ENCODE measurements around the gene POLR1H. TPM values are rescaled to one million over a fixed set of nuclear protein-coding genes. Genes with fewer than 3 reads are reported as not detected.
A peak's percentile ranks its signal among the peaks of the same experiment; 100 is the strongest.

POLR1H gene
- total RNA-seq, 2 experiments from 2014 or later = 53.0 to 58.1 TPM

- no peak for DNase-seq
- Mint-ChIP-seq H3K27me3 (no peaks in the 10 kb centered on the region), H3K4me1 (ENCODE audit: low read depth) (peaks cover 44% of the 10 kb centered on the region), H3K9me3 (peaks cover 3% of the 10 kb centered on the region), H3K36me3 (ENCODE audit: low read depth) (peaks cover 35% of the 10 kb centered on the region), H3K4me3 (peak overlapping the region; percentile 92), H3K27ac (peak overlapping the region; percentile 78)
- no peak for ATAC-seq
- TF ChIP-seq, protein P1, sequence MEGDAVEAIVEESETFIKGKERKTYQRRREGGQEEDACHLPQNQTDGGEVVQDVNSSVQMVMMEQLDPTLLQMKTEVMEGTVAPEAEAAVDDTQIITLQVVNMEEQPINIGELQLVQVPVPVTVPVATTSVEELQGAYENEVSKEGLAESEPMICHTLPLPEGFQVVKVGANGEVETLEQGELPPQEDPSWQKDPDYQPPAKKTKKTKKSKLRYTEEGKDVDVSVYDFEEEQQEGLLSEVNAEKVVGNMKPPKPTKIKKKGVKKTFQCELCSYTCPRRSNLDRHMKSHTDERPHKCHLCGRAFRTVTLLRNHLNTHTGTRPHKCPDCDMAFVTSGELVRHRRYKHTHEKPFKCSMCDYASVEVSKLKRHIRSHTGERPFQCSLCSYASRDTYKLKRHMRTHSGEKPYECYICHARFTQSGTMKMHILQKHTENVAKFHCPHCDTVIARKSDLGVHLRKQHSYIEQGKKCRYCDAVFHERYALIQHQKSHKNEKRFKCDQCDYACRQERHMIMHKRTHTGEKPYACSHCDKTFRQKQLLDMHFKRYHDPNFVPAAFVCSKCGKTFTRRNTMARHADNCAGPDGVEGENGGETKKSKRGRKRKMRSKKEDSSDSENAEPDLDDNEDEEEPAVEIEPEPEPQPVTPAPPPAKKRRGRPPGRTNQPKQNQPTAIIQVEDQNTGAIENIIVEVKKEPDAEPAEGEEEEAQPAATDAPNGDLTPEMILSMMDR (IDR thresholded peaks at IDR 0.05) = no peak
- intact Hi-C loops (cut with micrococcal nuclease) = no loop called here
- POLR2A ChIA-PET = no interaction called here
- CTCF ChIA-PET = interaction anchor here (1.2 kb wide), 1 partner anchor 68 kb away, joined by 3 read pairs; no protein-coding TSS in a partner anchor
Measured at GRCh38 chr6:30063315-30063714, 2.2 kb downstream of the POLR1H start.

GRCh38 chr6:30066082-30066481 is 5.0 kb downstream of the POLR1H start:
- ChIA-PET CTCF (interaction anchor here (1.2 to 2.4 kb wide), 4 partner anchors 28 to 363 kb away, joined by 3 to 8 read pairs (median 7); no protein-coding TSS in a partner anchor), POLR2A (interaction anchor here (0.6 to 1.6 kb wide), 9 partner anchors 12 to 148 kb away, joined by 3 to 5 read pairs (median 4); partner anchors contain the start of genes HLA-A and TRIM26)
- H3K27me3 Mint-ChIP-seq = peaks cover 3% of the 10 kb centered on the region
- DNase-seq = no peak
- peak overlapping the region; percentile 87 for H3K4me3 Mint-ChIP-seq
- H3K9me3 Mint-ChIP-seq = peaks cover 3% of the 10 kb centered on the region
- ATAC-seq = no peak
- peaks cover 41% of the 10 kb centered on the region for H3K4me1 Mint-ChIP-seq (ENCODE audit: low read depth)
- peaks cover 51% of the 10 kb centered on the region for H3K36me3 Mint-ChIP-seq (ENCODE audit: low read depth)
- H3K27ac Mint-ChIP-seq = peak overlapping the region; percentile 96
- intact Hi-C loops (cut with micrococcal nuclease) = no loop called here
- TF ChIP-seq, protein P1 (IDR thresholded peaks at IDR 0.05) = no peak

DNA sequence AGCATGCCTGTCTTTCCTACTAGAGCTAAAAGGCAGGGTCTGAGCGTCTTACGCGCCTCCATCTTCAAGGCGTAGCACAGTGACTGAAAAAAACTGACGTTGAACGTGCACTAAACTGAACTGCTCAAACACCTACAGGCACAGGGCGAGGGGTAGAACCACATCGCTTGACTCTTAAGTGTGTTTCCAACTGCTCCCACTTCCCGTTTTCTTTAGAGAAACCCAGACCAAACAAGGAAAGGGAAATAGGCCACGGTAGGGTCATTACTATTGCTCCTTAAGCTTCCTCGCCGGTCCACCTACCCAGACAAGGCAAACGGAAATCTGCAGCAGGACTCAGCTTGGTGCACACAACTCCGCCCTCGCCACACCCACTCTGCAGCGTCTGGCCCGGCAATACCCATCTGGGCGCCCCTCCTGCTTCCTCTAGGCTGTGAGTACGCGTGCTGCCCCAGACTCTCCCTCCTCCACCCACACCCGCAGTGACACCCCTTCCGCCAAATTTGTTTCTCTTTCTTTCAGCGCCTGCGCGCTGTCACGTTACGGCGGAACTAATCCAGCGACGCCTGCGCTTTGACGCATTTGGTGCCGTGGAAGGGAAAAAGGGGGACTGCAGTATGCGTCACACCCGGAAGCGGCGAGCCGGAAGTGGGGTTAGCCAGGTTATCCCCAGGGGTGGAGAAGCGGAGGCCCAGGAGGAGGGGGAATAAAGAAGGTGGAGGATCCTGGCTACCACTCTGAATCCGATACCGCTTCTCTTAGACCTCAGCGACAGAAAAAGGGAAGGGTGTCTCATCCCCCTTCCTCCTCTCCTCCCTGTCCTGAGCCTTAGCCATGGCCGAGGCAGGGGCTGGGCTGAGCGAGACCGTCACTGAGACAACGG is 5.8 kb downstream of the POLR1H start, which contains the start of gene PPP1R11:
PPP1R11 (plus strand) TSS at position 622 of the 883 bp plus-strand sequence; CDS start at position 835, 213 bp downstream.
- TF ChIP-seq, protein P1 (IDR thresholded peaks at IDR 0.05) = no peak
- intact Hi-C loops (cut with micrococcal nuclease) = no loop called here
- POLR2A ChIA-PET = interaction anchor here (0.6 to 1.6 kb wide), 8 partner anchors 11 to 141 kb away, joined by 3 to 5 read pairs (median 4); partner anchors contain the start of gene HLA-A
- CTCF ChIA-PET = interaction anchor here (1.2 to 2.4 kb wide), 6 partner anchors 10 to 364 kb away, joined by 3 to 8 read pairs (median 4); no protein-coding TSS in a partner anchor
- DNase-seq = peak; percentile 99
- Mint-ChIP-seq H3K27me3 (peaks cover 7% of the 10 kb centered on the region), H3K4me1 (ENCODE audit: low read depth) (peaks cover 40% of the 10 kb centered on the region), H3K9me3 (peaks cover 3% of the 10 kb centered on the region), H3K36me3 (ENCODE audit: low read depth) (peaks cover 50% of the 10 kb centered on the region), H3K27ac (peak within 1 kb of the TSS; percentile 96), H3K4me3 (peak within 1 kb of the TSS; percentile 87)
- peak; percentile 98 for ATAC-seq

- intact Hi-C loops (cut with micrococcal nuclease) = no loop called here
- peak overlapping the region; percentile 87 for H3K4me3 Mint-ChIP-seq
- peaks cover 14% of the 10 kb centered on the region for H3K27me3 Mint-ChIP-seq
- TF ChIP-seq, protein P1 (IDR thresholded peaks at IDR 0.05) = no peak
- POLR2A ChIA-PET = interaction anchor here (0.6 kb wide), 1 partner anchor 502 kb away, joined by 4 read pairs; no protein-coding TSS in a partner anchor
- peak overlapping the region; percentile 96 for H3K27ac Mint-ChIP-seq
- CTCF ChIA-PET = interaction anchor here (1.3 to 1.4 kb wide), 2 partner anchors 9 to 36 kb away, joined by 3 read pairs; no protein-coding TSS in a partner anchor
- DNase-seq (peak; percentile 84), ATAC-seq (no peak)
- peaks cover 45% of the 10 kb centered on the region for H3K36me3 Mint-ChIP-seq (ENCODE audit: low read depth)
- peaks cover 3% of the 10 kb centered on the region for H3K9me3 Mint-ChIP-seq
- H3K4me1 Mint-ChIP-seq (ENCODE audit: low read depth) = peaks cover 38% of the 10 kb centered on the region
Measured at GRCh38 chr6:30067460-30068139, 6.5 kb downstream of the POLR1H start.

Data from activated CD8-positive, alpha-beta T cell treated with anti-CD3 and anti-CD28 coated beads for 36 hours (primary cell).